HL-60 (cell line): Measurements from ENCODE around the gene HOXA7.

ENCODE experiments used
- GABPA ChIP-seq: IDR thresholded peaks from 2 replicates; pipeline ENCODE4 v1.6.1; 2012; ENCODE audit warnings: low read depth
- POLR2AphosphoS5 ChIP-seq: IDR thresholded peaks from 2 replicates; pipeline ENCODE4 v1.6.1; 2012; ENCODE audit warnings: low read depth
- TF ChIP-seq, protein P1 (sequence below): IDR thresholded peaks from one replicate; pipeline ENCODE4 v1.5.1; 2011; ENCODE audit warnings: low read length, control low read depth, inconsistent platforms; ENCODE audit not compliant: insufficient read depth

DNA sequence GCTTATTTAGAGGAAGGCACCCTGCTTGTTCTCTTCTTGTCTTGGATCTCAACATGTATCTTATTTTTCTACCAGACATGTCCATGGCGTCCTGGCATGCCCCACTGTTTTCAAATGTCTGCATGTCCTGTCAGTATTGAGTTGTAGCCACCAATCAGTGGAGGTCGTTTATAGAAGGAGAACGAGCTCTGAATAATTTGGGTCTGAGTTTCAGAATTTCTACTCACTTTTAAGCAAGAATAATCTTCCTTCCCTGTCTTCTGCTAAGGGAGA, 46.3 kb upstream of the HOXA7 start:
- TF ChIP-seq POLR2AphosphoS5 (no peak), GABPA (no peak)
- TF ChIP-seq, protein P1, sequence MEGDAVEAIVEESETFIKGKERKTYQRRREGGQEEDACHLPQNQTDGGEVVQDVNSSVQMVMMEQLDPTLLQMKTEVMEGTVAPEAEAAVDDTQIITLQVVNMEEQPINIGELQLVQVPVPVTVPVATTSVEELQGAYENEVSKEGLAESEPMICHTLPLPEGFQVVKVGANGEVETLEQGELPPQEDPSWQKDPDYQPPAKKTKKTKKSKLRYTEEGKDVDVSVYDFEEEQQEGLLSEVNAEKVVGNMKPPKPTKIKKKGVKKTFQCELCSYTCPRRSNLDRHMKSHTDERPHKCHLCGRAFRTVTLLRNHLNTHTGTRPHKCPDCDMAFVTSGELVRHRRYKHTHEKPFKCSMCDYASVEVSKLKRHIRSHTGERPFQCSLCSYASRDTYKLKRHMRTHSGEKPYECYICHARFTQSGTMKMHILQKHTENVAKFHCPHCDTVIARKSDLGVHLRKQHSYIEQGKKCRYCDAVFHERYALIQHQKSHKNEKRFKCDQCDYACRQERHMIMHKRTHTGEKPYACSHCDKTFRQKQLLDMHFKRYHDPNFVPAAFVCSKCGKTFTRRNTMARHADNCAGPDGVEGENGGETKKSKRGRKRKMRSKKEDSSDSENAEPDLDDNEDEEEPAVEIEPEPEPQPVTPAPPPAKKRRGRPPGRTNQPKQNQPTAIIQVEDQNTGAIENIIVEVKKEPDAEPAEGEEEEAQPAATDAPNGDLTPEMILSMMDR, result no peak
